T-helper 2 cell treated with Interferon-gamma antibody and Interleukin-4, amounts not matched to agents 100 ng/mL and 5 ng/mL, for 36 hours (primary cell): ENCODE measurements around the gene CD4. TPM values are rescaled to one million over a fixed set of nuclear protein-coding genes. Genes with fewer than 3 reads are reported as not detected.
"Not testable (repeated sequence)": the region's sequence is repeated elsewhere in the genome, so short reads cannot be mapped to it uniquely, and the experiment has no call there.

Source experiments
- intact Hi-C: fragments of 100-400 bp; cut with micrococcal nuclease; formaldehyde crosslinking; loops from one replicate; pipeline ENCODE4 v1.15.1; 2023
- total RNA-seq: library from RNA; stranded (reverse); gene quantifications from 2 replicates; pipeline ENCODE4 v1.2.3, GENCODE V29; 2022

CD4 gene
- total RNA-seq, result 226 and 232 TPM in 2 replicates

- intact Hi-C loops, result loop anchor here (1.0 to 2.0 kb wide), 4 partner anchors 10 to 64 kb away; partner anchors contain the start of genes COPS7A, MLF2 and PTMS
Observed at GRCh38 chr12:6788972-6789924, at the start of gene CD4. Gene CD4 (plus strand): TSS chr12:6789528. CDS start chr12:6800139, 10,611 bp downstream.

- intact Hi-C loops, result not testable (repeated sequence)
Observed at GRCh38 chr12:6742080-6742479, 47.2 kb upstream of the CD4 start.

DNA sequence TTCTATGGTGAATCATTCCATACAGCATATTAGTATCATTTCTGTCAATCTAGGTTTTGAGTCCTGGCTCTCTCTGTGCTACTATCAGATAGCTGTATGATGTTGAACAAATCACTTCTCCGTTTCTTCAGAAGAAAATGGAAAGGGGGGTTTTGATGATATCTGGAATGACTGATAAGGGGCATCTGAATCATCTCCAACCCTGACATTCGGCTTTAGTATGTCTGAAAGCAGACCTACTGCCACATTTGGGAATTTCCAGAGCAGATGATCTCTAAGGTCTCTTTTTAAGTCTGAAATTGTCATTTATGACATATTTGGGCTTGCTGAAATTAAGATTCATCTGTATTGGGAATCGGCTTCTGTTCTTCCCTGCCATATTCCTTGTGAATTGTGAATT, 46.5 kb upstream of the CD4 start:
- intact Hi-C loops, result no loop called here

DNA sequence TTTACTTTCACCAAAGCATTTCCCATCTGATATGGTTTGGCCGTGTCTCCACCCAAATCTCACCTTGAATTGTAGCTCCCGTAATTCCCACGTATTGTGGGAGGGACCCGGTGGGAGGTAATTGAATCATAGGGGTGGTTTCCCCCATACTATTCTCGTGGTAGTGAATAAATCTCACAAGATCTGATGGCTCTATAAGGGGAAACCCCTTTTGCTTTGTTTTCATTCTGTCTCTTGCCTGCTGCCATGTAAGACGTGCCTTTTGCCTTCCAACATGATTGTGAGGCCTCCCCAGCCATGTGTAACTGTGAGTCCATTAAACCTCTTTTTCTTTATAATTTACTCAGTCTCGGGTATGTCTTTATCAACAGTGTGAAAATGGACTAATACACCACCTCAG, 46.0 kb upstream of the CD4 start:
- intact Hi-C loops, result not testable (repeated sequence)

DNA sequence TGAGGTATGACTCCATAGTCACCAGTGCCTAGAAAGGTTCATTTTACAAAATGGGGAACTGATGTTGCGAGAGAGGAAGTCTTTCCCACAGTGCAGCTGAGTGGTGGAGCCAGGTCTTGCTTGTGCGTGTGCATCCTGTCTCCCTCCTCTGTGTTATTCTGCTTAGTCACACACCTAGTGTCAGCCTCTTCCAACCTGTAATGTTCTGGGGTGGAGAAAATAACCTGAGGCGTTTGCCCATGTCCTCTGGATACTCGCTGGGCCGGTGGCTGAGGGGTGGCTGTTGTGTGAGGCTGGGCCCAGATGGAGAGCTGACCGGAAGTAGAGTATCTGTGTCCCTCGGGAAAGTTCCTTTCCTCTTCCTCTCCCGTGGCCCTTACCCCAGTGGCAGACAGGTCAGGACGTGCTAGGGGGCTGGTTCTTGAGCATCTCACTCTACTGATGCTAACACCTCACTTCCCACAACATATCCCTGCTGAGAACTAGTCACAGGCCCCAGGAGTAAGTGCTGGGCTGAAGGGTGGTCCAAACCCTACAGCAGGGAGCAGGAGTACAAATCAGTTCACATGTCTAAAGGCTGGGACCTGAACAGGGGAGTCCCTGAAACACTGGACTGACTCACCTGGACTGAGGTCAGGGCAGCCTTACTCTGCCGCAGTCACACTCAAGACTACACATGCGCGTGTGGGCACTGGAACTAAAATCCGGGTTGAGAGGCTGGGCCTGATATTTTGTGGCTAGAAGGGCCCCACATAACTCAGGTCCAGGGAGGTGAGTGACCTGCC, 43.4 kb upstream of the CD4 start:
- intact Hi-C loops, result no loop called here

DNA sequence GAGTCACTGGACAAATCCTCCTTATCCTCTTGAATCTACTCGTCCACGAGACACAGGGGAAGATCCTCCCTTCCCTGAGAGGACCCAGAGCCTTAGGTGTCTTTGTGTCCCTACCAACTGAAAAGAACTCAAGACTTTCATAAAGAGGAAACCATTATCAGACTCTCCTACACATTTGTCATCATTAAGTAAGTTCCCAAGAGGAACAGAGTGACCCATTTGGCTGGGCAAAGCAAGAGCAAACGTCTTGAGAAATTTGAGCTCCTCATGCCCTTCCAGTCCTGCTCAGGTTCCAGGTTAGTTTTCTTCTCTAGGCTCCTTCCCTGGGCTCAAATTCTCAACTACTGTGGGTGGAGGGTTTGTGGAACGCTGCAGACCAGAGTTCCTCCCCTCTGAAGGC, 42.1 kb upstream of the CD4 start:
- intact Hi-C loops, result no loop called here

- intact Hi-C loops, result no loop called here
Observed at GRCh38 chr12:6748761-6749160, 40.6 kb upstream of the CD4 start.

DNA sequence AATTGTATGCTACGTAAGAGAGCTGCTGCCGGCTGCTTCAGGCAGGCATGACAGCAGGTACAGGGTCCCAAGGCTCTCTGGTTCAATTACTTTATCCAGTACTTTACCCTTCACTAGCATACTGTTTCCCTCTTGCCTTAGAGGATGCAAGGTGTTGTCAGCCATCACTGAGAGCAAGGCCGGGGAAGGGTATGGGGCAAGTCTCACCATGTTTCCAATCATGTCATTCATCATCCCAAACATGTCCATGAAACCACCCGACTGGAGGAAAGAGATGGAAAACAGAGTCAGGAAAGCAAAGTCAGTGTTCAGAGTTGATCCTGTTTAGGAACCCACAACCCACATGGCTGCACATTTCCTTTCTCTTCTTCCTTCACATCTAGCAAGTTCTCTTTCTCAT, 38.8 kb upstream of the CD4 start:
- intact Hi-C loops, result loop anchor here (5.0 kb wide), 1 partner anchor 143 kb away; the partner anchor contains the start of gene CHD4

DNA sequence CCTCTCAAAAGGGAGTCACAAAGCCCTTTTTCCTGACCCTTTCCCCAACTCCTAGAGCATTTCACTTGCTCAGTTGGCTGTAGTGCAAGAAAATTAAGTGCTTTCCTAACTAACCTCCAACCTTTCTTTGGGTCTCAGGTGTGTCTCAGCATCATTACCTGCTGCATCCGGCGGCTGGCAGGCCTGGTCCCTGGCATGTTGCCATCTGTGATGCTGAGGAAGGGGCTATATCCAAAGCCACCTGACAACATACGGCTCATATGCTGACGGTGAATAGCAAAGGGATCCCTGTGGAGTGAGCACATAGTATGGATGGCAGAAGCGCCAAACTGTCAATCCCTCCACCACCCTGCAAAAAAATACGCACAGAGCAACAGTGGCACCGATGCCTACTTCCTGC, 37.6 kb upstream of the CD4 start:
- intact Hi-C loops, result loop anchor here (2.0 to 5.0 kb wide), 2 partner anchors 37 to 144 kb away; partner anchors contain the start of genes CD4 and CHD4

GRCh38 chr12:6752167-6752920, 37.0 kb upstream of the CD4 start:
- intact Hi-C loops, result loop anchor here (2.0 to 5.0 kb wide), 2 partner anchors 36 to 145 kb away; partner anchors contain the start of genes CD4 and CHD4

GRCh38 chr12:6752921-6753771, 36.2 kb upstream of the CD4 start, which contains the start of gene MLF2:
Gene MLF2 (minus strand): TSS chr12:6753141. CDS start chr12:6752334, 807 bp downstream.
- intact Hi-C loops, result loop anchor here (1.0 to 5.0 kb wide), 10 partner anchors 11 to 146 kb away; partner anchors contain the start of genes CD4, CDCA3, CHD4 and COPS7A

- intact Hi-C loops, result loop anchor here (1.0 to 5.0 kb wide), 10 partner anchors 10 to 147 kb away; partner anchors contain the start of genes CD4, CDCA3, CHD4 and COPS7A
Observed at GRCh38 chr12:6753772-6754356, 35.5 kb upstream of the CD4 start.

DNA sequence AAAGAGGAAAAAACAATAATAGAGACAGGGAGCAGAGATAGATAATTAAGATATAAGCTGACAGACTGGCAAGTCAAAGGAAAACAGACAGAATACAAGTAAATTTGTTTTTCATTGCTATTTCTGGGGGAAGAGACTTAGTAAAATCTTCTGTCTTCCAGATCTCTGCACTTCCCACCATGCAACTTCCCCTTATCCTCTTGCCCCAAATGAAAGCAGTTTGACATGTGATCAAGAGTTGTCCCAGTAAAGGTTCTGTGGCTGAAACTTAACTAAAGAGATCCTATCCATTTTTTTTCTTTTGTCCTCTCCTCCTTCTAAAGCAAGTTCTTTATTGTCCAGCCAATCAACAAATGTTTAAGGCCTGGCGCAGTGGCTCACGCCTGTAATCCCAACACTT, 34.9 kb upstream of the CD4 start:
- intact Hi-C loops, result loop anchor here (5.0 kb wide), 1 partner anchor 147 kb away; the partner anchor contains the start of gene CHD4

- intact Hi-C loops, result no loop called here
Observed at GRCh38 chr12:6757028-6757690, 32.2 kb upstream of the CD4 start.

DNA sequence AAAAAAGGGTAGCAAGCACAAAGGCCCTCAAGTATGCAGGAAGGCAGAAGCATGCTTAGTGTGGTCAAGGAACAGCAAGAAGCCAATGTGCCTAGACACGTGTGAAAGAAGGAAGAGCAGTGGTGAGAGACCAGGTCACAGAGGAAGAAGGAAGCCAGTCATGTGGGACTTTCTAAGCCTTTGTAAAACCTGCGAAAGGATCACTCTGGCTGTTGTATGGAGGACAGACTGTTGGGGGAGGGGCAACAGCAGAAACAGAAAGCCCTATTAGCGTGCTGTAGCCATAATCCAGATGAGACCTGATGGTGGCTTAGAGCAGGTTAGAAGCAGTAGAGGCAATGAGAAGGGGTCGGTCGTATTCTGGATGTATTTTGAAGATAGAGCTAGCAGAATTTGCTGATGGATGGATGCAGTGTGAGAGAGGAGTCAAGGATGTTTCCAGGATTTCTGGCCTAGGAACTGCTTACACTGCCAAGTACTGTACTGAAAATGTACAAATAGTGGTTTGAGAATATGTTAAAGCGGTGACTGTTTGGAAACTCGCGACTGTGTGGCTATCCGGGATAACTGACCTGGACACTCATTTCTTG, 30.7 kb upstream of the CD4 start:
- intact Hi-C loops, result no loop called here

GRCh38 chr12:6759741-6760140, 29.6 kb upstream of the CD4 start:
- intact Hi-C loops, result no loop called here

DNA sequence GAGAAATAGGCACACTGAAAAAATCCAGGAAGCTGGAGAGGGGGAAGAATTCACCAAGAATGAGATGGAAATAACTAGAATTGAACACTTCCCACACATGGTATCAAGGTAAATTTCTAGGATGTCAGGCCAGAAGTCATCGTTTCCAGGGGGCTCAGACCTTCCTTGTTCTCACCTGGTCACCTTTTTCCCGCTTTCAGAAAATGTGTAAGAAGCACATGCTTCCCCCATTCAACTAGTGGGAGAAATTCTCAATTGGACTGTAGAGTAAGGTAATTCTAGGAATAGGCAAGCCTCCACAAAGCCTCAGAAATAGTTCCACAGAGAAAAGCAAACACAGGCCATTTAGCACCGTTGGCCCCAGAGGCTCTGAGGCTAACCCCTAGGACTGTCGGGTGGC, 25.9 kb upstream of the CD4 start:
- intact Hi-C loops, result no loop called here
